Measurements from ENCODE around the gene TEAD1. TPM values are rescaled to one million over a fixed set of nuclear protein-coding genes. Genes with fewer than 3 reads are reported as not detected.

TEAD1 gene
- total RNA-seq, 4 donors from 2014 or later = 71.5 to 109 (median 88.5) TPM

- no peaks in the 10 kb centered on the region for H3K27me3 ChIP-seq
- peak overlapping the region in 1 of 3 donors; percentile 27 for H3K27ac ChIP-seq
Observed at GRCh38 chr11:12832480-12833224, 158.4 kb downstream of the TEAD1 start.

GRCh38 chr11:12834166-12834565, 159.9 kb downstream of the TEAD1 start:
- Histone ChIP-seq H3K36me3 (no peaks in the 10 kb centered on the region), H3K4me1 (peaks cover 0 to 15% of the 10 kb centered on the region in 2 donors), H3K27ac (no peak overlapping the region), H3K4me3 (replicated peaks in 1 of 3) (no peak overlapping the region), H3K9me3 (no peaks in the 10 kb centered on the region), H3K27me3 (no peaks in the 10 kb centered on the region)
- TF ChIP-seq CTCF (IDR thresholded peaks at IDR 0.05) = no peak
- TF ChIP-seq POLR2A (IDR thresholded peaks at IDR 0.05) = no peak
- intact Hi-C loops (cut with DNase I) = no loop called here
- 88 to 95% methylated on average over 2 of the region's 2 CpGs for WGBS, 2 donors
- no peak for DNase-seq

More at GRCh38 chr11:12832480-12833224, 158.4 kb downstream of the TEAD1 start:
- 56 to 59% methylated on average over 2 of the region's 2 CpGs for WGBS, 2 donors
- no peak for DNase-seq
- Histone ChIP-seq H3K4me1 (peaks cover 11 to 20% of the 10 kb centered on the region in 2 donors), H3K4me3 (replicated peaks in 1 of 3) (no peak overlapping the region), H3K36me3 (no peaks in the 10 kb centered on the region), H3K9me3 (no peaks in the 10 kb centered on the region)
- TF ChIP-seq CTCF (IDR thresholded peaks at IDR 0.05) (no peak), POLR2A (IDR thresholded peaks at IDR 0.05) (no peak)
- intact Hi-C loops (cut with DNase I) = no loop called here

- H3K9me3 ChIP-seq = no peaks in the 10 kb centered on the region
- no peaks in the 10 kb centered on the region for H3K36me3 ChIP-seq
- WGBS, 2 donors = 93 to 97% methylated on average over 1 of the region's 1 CpG
- H3K27me3 ChIP-seq = no peaks in the 10 kb centered on the region
- intact Hi-C loops (cut with DNase I) = no loop called here
- H3K4me1 ChIP-seq = peaks cover 0 to 14% of the 10 kb centered on the region in 2 donors
- DNase-seq = no peak
- H3K27ac ChIP-seq = no peak overlapping the region
- TF ChIP-seq CTCF (IDR thresholded peaks at IDR 0.05) (no peak), POLR2A (IDR thresholded peaks at IDR 0.05) (no peak)
- H3K4me3 ChIP-seq (replicated peaks in 1 of 3) = no peak overlapping the region
Observed at GRCh38 chr11:12834630-12835029, 160.4 kb downstream of the TEAD1 start.

GRCh38 chr11:12835286-12835685, 161.1 kb downstream of the TEAD1 start:
- TF ChIP-seq CTCF (IDR thresholded peaks at IDR 0.05) = no peak
- no peak for TF ChIP-seq POLR2A (IDR thresholded peaks at IDR 0.05)
- Histone ChIP-seq H3K36me3 (no peaks in the 10 kb centered on the region), H3K9me3 (no peaks in the 10 kb centered on the region), H3K4me3 (replicated peaks in 1 of 3) (no peak overlapping the region), H3K27me3 (no peaks in the 10 kb centered on the region), H3K27ac (peak overlapping the region in 1 of 3 donors; percentile 12), H3K4me1 (peaks cover 0 to 14% of the 10 kb centered on the region in 2 donors)
- intact Hi-C loops (cut with DNase I) = no loop called here
- WGBS, 2 donors = 36 to 57% methylated on average over 11 of the region's 11 CpGs
- peak; percentile 69 to 79 for DNase-seq

GRCh38 chr11:12838463-12839123, 164.4 kb downstream of the TEAD1 start:
- TF ChIP-seq POLR2A (IDR thresholded peaks at IDR 0.05) (no peak), CTCF (IDR thresholded peaks at IDR 0.05) (no peak)
- peaks cover 16 to 22% of the 10 kb centered on the region in 2 donors for H3K4me1 ChIP-seq
- no peaks in the 10 kb centered on the region for H3K9me3 ChIP-seq
- no peak overlapping the region for H3K4me3 ChIP-seq (replicated peaks in 1 of 3)
- 78 to 82% methylated on average over 6 of the region's 6 CpGs for WGBS, 2 donors
- H3K36me3 ChIP-seq = no peaks in the 10 kb centered on the region
- H3K27me3 ChIP-seq = no peaks in the 10 kb centered on the region
- DNase-seq = no peak
- intact Hi-C loops (cut with DNase I) = no loop called here
- peak overlapping the region in 1 of 3 donors; percentile 26 for H3K27ac ChIP-seq
